K562 (cell line): ENCODE data around the gene DNASE2. TPM values are rescaled to one million over a fixed set of nuclear protein-coding genes. Genes with fewer than 3 reads are reported as not detected.

ENCODE experiments used
- CHD1 ChIP-seq: fragments of 200-600 bp; sonication (generic); IDR thresholded peaks from one replicate; pipeline ENCODE4 v1.6.1; 2012; ENCODE audit warnings: mild to moderate bottlenecking, moderate library complexity, low read length, inconsistent platforms
- CHD7 ChIP-seq: fragments of 200-600 bp; sonication (generic); IDR thresholded peaks from one replicate; pipeline ENCODE4 v1.6.1; 2012; ENCODE audit warnings: mild to moderate bottlenecking, low read depth, low read length, inconsistent platforms
- DIDO1 ChIP-seq: fragments of 450-650 bp; IDR thresholded peaks from 2 replicates; pipeline ENCODE4 v1.6.1; 2016; ENCODE audit warnings: low read depth, missing biosample characterization, missing genetic modification characterization
- L3MBTL2 ChIP-seq: fragments of 450-650 bp; IDR thresholded peaks from 2 replicates; pipeline ENCODE4 v1.6.1; 2016; ENCODE audit warnings: mild to moderate bottlenecking, moderate library complexity
- POLR3A ChIP-seq: IDR thresholded peaks from 2 replicates; pipeline ENCODE4 v1.6.1; 2011; ENCODE audit warnings: borderline replicate concordance, mild to moderate bottlenecking, moderate library complexity; ENCODE audit not compliant: insufficient read length, insufficient read depth; ENCODE audit errors: extremely low read depth
- POLR3G ChIP-seq: IDR thresholded peaks from 2 replicates; pipeline ENCODE4 v1.6.1; 2011; ENCODE audit not compliant: insufficient read length, insufficient replicate concordance; ENCODE audit errors: extremely low read depth
- SMAD1 ChIP-seq: fragments of 150-350 bp; IDR thresholded peaks from 2 replicates; pipeline ENCODE4 v1.6.1; 2014; ENCODE audit warnings: low read length, low read depth; ENCODE audit not compliant: partially characterized antibody
- TCF7L2 ChIP-seq: fragments of 150-350 bp; IDR thresholded peaks from 2 replicates; pipeline ENCODE4 v1.6.1; 2016; ENCODE audit warnings: low read depth, mild to moderate bottlenecking, low read length, moderate library complexity
- THRA ChIP-seq: fragments of 450-650 bp; IDR thresholded peaks from 2 replicates; pipeline ENCODE4 v1.6.1; 2017; ENCODE audit warnings: mild to moderate bottlenecking, moderate library complexity
- ZFP1 ChIP-seq: fragments of 450-650 bp; formaldehyde crosslinking; IDR thresholded peaks from 2 replicates; pipeline ENCODE4 v1.4.0; 2020; ENCODE audit warnings: mild to moderate bottlenecking, mixed read lengths
- ZNF124 ChIP-seq: sonication (generic); formaldehyde crosslinking; IDR thresholded peaks from 2 replicates; pipeline ENCODE4 v1.8.1; 2022; ENCODE audit warnings: missing genetic modification reagents
- ZNF639 ChIP-seq, 2 experiments: fragments of 200-800 bp in 1 of 2; sonication (Bioruptor generic) in 1 of 2; sonication (generic) in 1 of 2; formaldehyde crosslinking in 1 of 2; IDR thresholded peaks in 1 of 2; conservative IDR thresholded peaks in 1 of 2; 2 replicates each; pipeline versions ENCODE4 v1.5.0 to v1.6.1; 2016 to 2020; ENCODE audit warnings: missing compliant biosample characterization in 1 of 2, missing genetic modification characterization in 1 of 2, missing genetic modification reagents in 1 of 2
- ZNF77 ChIP-seq: fragments of 250-450 bp; sonication (Bioruptor Pico); IDR thresholded peaks from 2 replicates; pipeline ENCODE4 v1.5.0; 2020
- ZNF785 ChIP-seq: fragments of 250-450 bp; sonication (Bioruptor Pico); IDR thresholded peaks from 2 replicates; pipeline ENCODE4 v1.4.0; 2020; ENCODE audit warnings: mild to moderate bottlenecking
- polyA plus RNA-seq, 8 experiments: library from polyadenylated mRNA; depleted of rRNA in 4 of 8; stranded (reverse) in 5 of 8; unstranded in 3 of 8; fragments of >200 nt; fragmentation: Nextera tagmentation in 2 of 8; fragmentation: Illumina TruSeq in 1 of 8; extraction: Ambion mirVana in 2 of 8; extraction: Trizol in 1 of 8; gene quantifications; 2 replicates each; pipeline versions ENCODE4 v1.2.1 to v1.2.3, GENCODE V29; 2011 to 2014; ENCODE audit warnings: inconsistent platforms in 1 of 8, missing spikeins in 1 of 8
- total RNA-seq, 7 experiments: library from RNA; depleted of rRNA in 6 of 7; stranded (reverse); fragments of >200 nt in 6 of 7; fragmentation: Illumina TruSeq in 2 of 7; extraction: Trizol in 2 of 7; gene quantifications; 2 replicates each; pipeline versions ENCODE4 v1.2.1 to v1.2.3, GENCODE V29; 2011 to 2021; ENCODE audit warnings: low replicate concordance in 1 of 7

The DNASE2 gene
- total and polyA plus RNA-seq, 9 of the 15 experiments (the other 6 are each of a cell fraction or from before 2014, with no cell fraction given): 4.4 to 27.0 (median 20.2) TPM

GRCh38 chr19:12843999-12844732 lies 37.1 kb downstream of the DNASE2 start (continued):
- TF ChIP-seq L3MBTL2 (no peak), CHD1 (no peak), ZNF77 (no peak), CHD7 (no peak), DIDO1 (no peak), POLR3A (no peak), ZNF639 (CRISPR knock-in tag; conservative IDR thresholded peaks at IDR 0.05 in 1 of 2, IDR thresholded peaks at IDR 0.05 in 1 of 2) (no peak), ZNF785 (CRISPR knock-in tag) (no peak), TCF7L2 (no peak), SMAD1 (no peak), ZNF124 (CRISPR knock-in tag) (no peak), POLR3G (no peak), THRA (no peak), ZFP1 (CRISPR knock-in tag) (no peak)
